H1 (cell line): Measurements from ENCODE around the gene ZNF576. TPM values are rescaled to one million over a fixed set of nuclear protein-coding genes. Genes with fewer than 3 reads are reported as not detected.

Experiments
- ATF2 ChIP-seq: IDR thresholded peaks from 2 replicates; pipeline ENCODE4 v1.6.1; 2012; ENCODE audit warnings: low read length, inconsistent platforms
- GABPA ChIP-seq: IDR thresholded peaks from 2 replicates; pipeline ENCODE4 v1.6.1; 2011; ENCODE audit warnings: mild to moderate bottlenecking, low read length, moderate library complexity, borderline replicate concordance; ENCODE audit not compliant: insufficient read depth
- HDAC6 ChIP-seq: IDR thresholded peaks from one replicate; pipeline ENCODE4 v1.7.1; 2012; ENCODE audit warnings: low read depth, mild to moderate bottlenecking, inconsistent platforms, low read length, moderate library complexity
- JUND ChIP-seq: IDR thresholded peaks from 2 replicates; pipeline ENCODE4 v1.6.1; 2011; ENCODE audit warnings: mild to moderate bottlenecking, improper control_type of control experiment, low read length
- MAX ChIP-seq: IDR thresholded peaks from 2 replicates; pipeline ENCODE4 v1.6.1; 2012; ENCODE audit warnings: inconsistent platforms
- NRF1 ChIP-seq: IDR thresholded peaks from 2 replicates; pipeline ENCODE4 v1.6.1; 2011; ENCODE audit warnings: mild to moderate bottlenecking, low read depth, low read length, improper control_type of control experiment
- RAD21 ChIP-seq, 2 experiments: IDR thresholded peaks in 1 of 2; conservative IDR thresholded peaks in 1 of 2; 2 replicates each; pipeline ENCODE4 v1.6.1; 2011; ENCODE audit warnings: low read depth in 2 of 2, low read length in 2 of 2, improper control_type of control experiment in 1 of 2, inconsistent platforms in 1 of 2, mild to moderate bottlenecking in 1 of 2, moderate library complexity in 1 of 2
- TEAD4 ChIP-seq: IDR thresholded peaks from 2 replicates; pipeline ENCODE4 v1.6.1; 2012; ENCODE audit warnings: low read depth, low read length, inconsistent platforms, mixed read lengths
- polyA plus RNA-seq, 7 experiments: library from polyadenylated mRNA; depleted of rRNA in 3 of 7; stranded (reverse) in 5 of 7; unstranded in 2 of 7; fragments of >200 nt in 5 of 7; fragments of 200-250 nt in 2 of 7; gene quantifications; 1 replicate in 5 of 7; 2 replicates in 1 of 7; 4 replicates in 1 of 7; pipeline versions ENCODE4 v1.2.1 to v1.2.3, GENCODE V29; 2011 to 2013; ENCODE audit warnings: missing spikeins in 2 of 7, mixed read lengths in 2 of 7
- total RNA-seq: library from RNA; stranded (reverse); fragmentation: NEBNext Ultra II Directional; extraction: Animal tissue kit (Norgen Biotek cat#: 25700); gene quantifications from 2 replicates; pipeline ENCODE4 v1.2.1, GENCODE V29; 2021

Gene ZNF576
- total and polyA plus RNA-seq, 2 of the 8 experiments (the other 6 are each of a cell fraction or from before 2014, with no cell fraction given) = 13.6 to 32.4 TPM

GRCh38 chr19:43592800-43593350 is 3.5 kb upstream of the ZNF576 start (continued):
- no peak for TF ChIP-seq GABPA
- no peak for TF ChIP-seq TEAD4
- no peak for TF ChIP-seq JUND
- TF ChIP-seq ATF2 = no peak
- no peak for TF ChIP-seq NRF1
- no peak for TF ChIP-seq RAD21 (IDR thresholded peaks at IDR 0.05 in 1 of 2, conservative IDR thresholded peaks at IDR 0.05 in 1 of 2; ENCODE audit: low read depth in 2 of 2, low read length in 2 of 2)
- no peak for TF ChIP-seq MAX
- no peak for TF ChIP-seq HDAC6
